H1 (cell line): ENCODE measurements around the gene TRPV6. TPM values are rescaled to one million over a fixed set of nuclear protein-coding genes. Genes with fewer than 3 reads are reported as not detected.

Experiments
- CTCF ChIA-PET: fragments of 300-600 bp; sonication (Branson Sonifier 250); formaldehyde crosslinking; loops from one replicate; lab custom pipeline; 2021; ENCODE audit not compliant: partially characterized antibody; lab: Charles Lee
- POLR2A ChIA-PET: fragments of 300-600 bp; sonication (Branson Sonifier 250); formaldehyde crosslinking; loops from one replicate; lab custom pipeline; 2021; ENCODE audit warnings: inconsistent platforms; ENCODE audit not compliant: partially characterized antibody; lab: Charles Lee
- DNase-seq, 2 experiments: peaks; one replicate each; pipeline versions ENCODE4 v3.0.0 to v3.0.0-alpha.2; 2010 to 2022; ENCODE audit warnings: low spot score in 2 of 2, low read depth in 1 of 2, mixed read lengths in 1 of 2
- FAIRE-seq: peaks from 2 replicates; lab custom pipeline; 2011; peaks lifted over from hg19 to GRCh38; lab: Jason Lieb, UNC
- H2AFZ ChIP-seq: 2 replicates; pipeline ENCODE4 v1.8.1; 2012; ENCODE audit warnings: low read length, inconsistent platforms
- H2AK5ac ChIP-seq: 2 replicates; pipeline ENCODE4 v1.6.1; 2013; ENCODE audit warnings: low read depth, low read length
- H2BK120ac ChIP-seq: replicated peaks from 2 replicates; pipeline ENCODE3; 2013; ENCODE audit warnings: low read depth, low read length, inconsistent platforms
- H2BK12ac ChIP-seq: 2 replicates; pipeline ENCODE4 v1.6.1; 2013; ENCODE audit warnings: low read depth, low read length
- H2BK15ac ChIP-seq: 2 replicates; pipeline ENCODE4 v1.6.1; 2013; ENCODE audit warnings: low read length
- H2BK20ac ChIP-seq: 2 replicates; pipeline ENCODE4 v1.6.1; 2013; ENCODE audit warnings: low read length
- H2BK5ac ChIP-seq: 2 replicates; pipeline ENCODE4 v1.6.1; 2013; ENCODE audit warnings: low read depth, low read length
- H3K14ac ChIP-seq: 2 replicates; pipeline ENCODE4 v1.6.1; 2013; ENCODE audit warnings: inconsistent platforms; ENCODE audit not compliant: insufficient read length
- H3K18ac ChIP-seq: 2 replicates; pipeline ENCODE4 v1.6.1; 2013; ENCODE audit warnings: low read length; ENCODE audit errors: extremely low read depth
- H3K23ac ChIP-seq: 2 replicates; pipeline ENCODE4 v1.6.1; 2013; ENCODE audit warnings: inconsistent platforms; ENCODE audit not compliant: insufficient read length
- H3K23me2 ChIP-seq: 2 replicates; pipeline ENCODE4 v1.6.1; 2013; ENCODE audit warnings: low read depth, low read length
- H3K27ac ChIP-seq: 2 replicates; pipeline ENCODE4 v1.6.1; 2011; ENCODE audit warnings: low read depth, low read length, inconsistent platforms
- H3K27me3 ChIP-seq, 4 experiments: replicated peaks in 1 of 4; 1 replicate in 1 of 4; 2 replicates in 3 of 4; pipeline versions ENCODE4 v1.6.1 to v1.8.1; 2011 to 2013; ENCODE audit warnings: low read length in 3 of 4, mild to moderate bottlenecking in 3 of 4, inconsistent platforms in 2 of 4, mixed read lengths in 2 of 4, moderate library complexity in 1 of 4; ENCODE audit not compliant: control insufficient read depth in 3 of 4, insufficient read depth in 3 of 4; ENCODE audit errors: extremely low read depth in 1 of 4
- H3K36me3 ChIP-seq, 4 experiments: 2 replicates each; pipeline versions ENCODE4 v1.6.1 to v1.8.1; 2011 to 2013; ENCODE audit warnings: mild to moderate bottlenecking in 4 of 4, low read length in 3 of 4, moderate library complexity in 2 of 4, control low read depth in 1 of 4, inconsistent platforms in 1 of 4; ENCODE audit not compliant: insufficient read depth in 4 of 4, control insufficient read depth in 2 of 4
- H3K4ac ChIP-seq: replicated peaks from 2 replicates; pipeline ENCODE3; 2013; ENCODE audit warnings: low read length, low read depth, mixed read lengths, inconsistent platforms; ENCODE audit not compliant: insufficient read length
- H3K4me1 ChIP-seq, 4 experiments: replicated peaks in 1 of 4; 1 replicate in 1 of 4; 2 replicates in 3 of 4; pipeline versions ENCODE4 v1.6.1 to v1.8.1; 2011 to 2013; ENCODE audit warnings: low read length in 3 of 4, inconsistent platforms in 2 of 4, mixed read lengths in 1 of 4; ENCODE audit not compliant: insufficient read depth in 4 of 4, control insufficient read depth in 3 of 4
- H3K4me2 ChIP-seq, 2 experiments: 2 replicates each; pipeline versions ENCODE4 v1.6.1 to v1.8.1; 2011 to 2013; ENCODE audit warnings: low read depth in 2 of 2, low read length in 2 of 2, control low read depth in 1 of 2, inconsistent platforms in 1 of 2, mild to moderate bottlenecking in 1 of 2; ENCODE audit not compliant: insufficient read depth in 1 of 2
- H3K4me3 ChIP-seq, 4 experiments: fragments of 200-600, 300-600 bp in 1 of 4; sonication (generic), shearing (Covaris generic), sonication (Bioruptor Twin) in 1 of 4; 2 replicates each; pipeline versions ENCODE4 v1.5.1 to v1.8.1; 2011 to 2016; ENCODE audit warnings: low read length in 4 of 4, low read depth in 3 of 4, control low read depth in 2 of 4, inconsistent platforms in 2 of 4, mild to moderate bottlenecking in 2 of 4, mixed read lengths in 1 of 4, moderate library complexity in 1 of 4; ENCODE audit not compliant: insufficient read depth in 2 of 4; ENCODE audit errors: extremely low read depth in 1 of 4
- H3K56ac ChIP-seq: replicated peaks from 2 replicates; pipeline ENCODE3; 2013; ENCODE audit warnings: low read depth, mild to moderate bottlenecking, mixed read lengths, low read length, inconsistent platforms; ENCODE audit not compliant: insufficient read length
- H3K79me1 ChIP-seq: 2 replicates; pipeline ENCODE4 v1.6.1; 2013; ENCODE audit warnings: low read depth, low read length, control low read depth
- H3K79me2 ChIP-seq, 2 experiments: 2 replicates each; pipeline versions ENCODE4 v1.6.1 to v1.8.1; 2012 to 2013; ENCODE audit warnings: low read length in 2 of 2, mild to moderate bottlenecking in 2 of 2, inconsistent platforms in 1 of 2; ENCODE audit not compliant: insufficient read depth in 2 of 2, control insufficient read depth in 1 of 2
- H3K9ac ChIP-seq, 4 experiments: replicated peaks in 1 of 4; 1 replicate in 1 of 4; 2 replicates in 3 of 4; pipeline versions ENCODE4 v1.6.1 to v1.8.1; 2011 to 2013; ENCODE audit warnings: low read depth in 3 of 4, low read length in 3 of 4, control low read depth in 2 of 4, mild to moderate bottlenecking in 2 of 4, moderate library complexity in 2 of 4, inconsistent platforms in 1 of 4; ENCODE audit errors: extremely low read depth in 1 of 4
- H3K9me3 ChIP-seq, 2 experiments: 2 replicates each; pipeline versions ENCODE4 v1.6.1 to v1.8.1; 2012 to 2013; ENCODE audit warnings: mild to moderate bottlenecking in 2 of 2, moderate library complexity in 2 of 2, control low read depth in 1 of 2, inconsistent platforms in 1 of 2, low read depth in 1 of 2, low read length in 1 of 2, mixed read lengths in 1 of 2; ENCODE audit not compliant: insufficient read depth in 2 of 2
- H4K20me1 ChIP-seq, 2 experiments: replicated peaks in 1 of 2; 2 replicates each; pipeline versions ENCODE3 to v1.8.1; 2011 to 2013; ENCODE audit warnings: inconsistent platforms in 2 of 2, low read length in 2 of 2, mild to moderate bottlenecking in 1 of 2; ENCODE audit not compliant: insufficient read depth in 2 of 2, control insufficient read depth in 1 of 2
- H4K5ac ChIP-seq: 2 replicates; pipeline ENCODE4 v1.6.1; 2013; ENCODE audit warnings: low read length, low read depth, mixed read lengths, inconsistent platforms; ENCODE audit not compliant: insufficient read length
- H4K8ac ChIP-seq: 2 replicates; pipeline ENCODE4 v1.8.0; 2013; ENCODE audit warnings: mild to moderate bottlenecking, moderate library complexity, low read length, inconsistent platforms; ENCODE audit not compliant: insufficient read depth; ENCODE audit errors: extremely low read depth
- H4K91ac ChIP-seq: replicated peaks from 2 replicates; pipeline ENCODE3; 2013; ENCODE audit warnings: low read length, mixed read lengths, inconsistent platforms; ENCODE audit not compliant: insufficient read length
- BCL11A ChIP-seq, 2 experiments: IDR thresholded peaks; one replicate each; pipeline ENCODE4 v1.6.1; 2011; ENCODE audit warnings: low read depth in 2 of 2, low read length in 2 of 2, mild to moderate bottlenecking in 2 of 2
- KDM4A ChIP-seq: IDR thresholded peaks from one replicate; pipeline ENCODE4 v1.7.1; 2012; ENCODE audit warnings: low read depth, mild to moderate bottlenecking, moderate library complexity, low read length, inconsistent platforms; ENCODE audit not compliant: severe bottlenecking
- RFX5 ChIP-seq: IDR thresholded peaks from 2 replicates; pipeline ENCODE4 v1.6.1; 2011; ENCODE audit warnings: low read depth, low read length, improper control_type of control experiment, borderline replicate concordance
- SAP30 ChIP-seq: fragments of 300-600 bp; sonication (generic); IDR thresholded peaks from 2 replicates; pipeline ENCODE4 v1.7.1; 2012; ENCODE audit warnings: low read length, moderate library complexity, mild to moderate bottlenecking, inconsistent platforms; ENCODE audit not compliant: insufficient read depth, insufficient replicate concordance
- SUZ12 ChIP-seq: fragments of 200-600 bp; sonication (generic); IDR thresholded peaks from 2 replicates; pipeline ENCODE4 v1.6.1; 2012; ENCODE audit warnings: mild to moderate bottlenecking, inconsistent platforms, low read length, moderate library complexity, mixed read lengths
- WGBS, 2 experiments: shearing (Covaris generic) in 1 of 2; methylation state at CpG; one replicate each; pipeline versions ENCODE4 v1.1.6 to v1.1.7; 2013 to 2015; ENCODE audit warnings: low lambda C conversion rate in 2 of 2, mixed read lengths in 2 of 2, inconsistent platforms in 1 of 2, low coverage in 1 of 2, missing lambda C conversion rate in 1 of 2; ENCODE audit not compliant: insufficient replicate concordance in 2 of 2, insufficient coverage in 1 of 2, insufficient read length in 1 of 2; ENCODE audit errors: extremely low coverage in 1 of 2, missing lambda C conversion rate in 1 of 2; 5-methylcytosine and 5-hydroxymethylcytosine counted together
- polyA plus RNA-seq, 7 experiments: library from polyadenylated mRNA; depleted of rRNA in 3 of 7; stranded (reverse) in 5 of 7; unstranded in 2 of 7; fragments of >200 nt in 5 of 7; fragments of 200-250 nt in 2 of 7; gene quantifications; 1 replicate in 5 of 7; 2 replicates in 1 of 7; 4 replicates in 1 of 7; pipeline versions ENCODE4 v1.2.1 to v1.2.3, GENCODE V29; 2011 to 2013; ENCODE audit warnings: missing spikeins in 2 of 7, mixed read lengths in 2 of 7
- total RNA-seq: library from RNA; stranded (reverse); fragmentation: NEBNext Ultra II Directional; extraction: Animal tissue kit (Norgen Biotek cat#: 25700); gene quantifications from 2 replicates; pipeline ENCODE4 v1.2.1, GENCODE V29; 2021
- TF ChIP-seq, protein P1 (sequence below): IDR thresholded peaks from 2 replicates; pipeline ENCODE4 v1.6.1; 2011; ENCODE audit warnings: low read depth, mild to moderate bottlenecking, low read length; ENCODE audit not compliant: insufficient read depth
- TF ChIP-seq, protein P2 (sequence below), 3 experiments: IDR thresholded peaks; 1 replicate in 2 of 3; 2 replicates in 1 of 3; pipeline versions ENCODE4 v1.5.1 to v1.6.1; 2011; ENCODE audit warnings: low read length in 3 of 3, mild to moderate bottlenecking in 3 of 3, inconsistent platforms in 2 of 3, low read depth in 1 of 3, moderate library complexity in 1 of 3; ENCODE audit not compliant: insufficient read depth in 1 of 3; ENCODE audit errors: control extremely low read depth in 1 of 3
- TF ChIP-seq, protein P3 (sequence below): IDR thresholded peaks from 2 replicates; pipeline ENCODE4 v1.6.1; 2012; ENCODE audit warnings: inconsistent platforms

TRPV6 gene
- total and polyA plus RNA-seq, 2 of the 8 experiments (the other 6 are each of a cell fraction or from before 2014, with no cell fraction given) = 0.52 to 1.1 TPM

DNA sequence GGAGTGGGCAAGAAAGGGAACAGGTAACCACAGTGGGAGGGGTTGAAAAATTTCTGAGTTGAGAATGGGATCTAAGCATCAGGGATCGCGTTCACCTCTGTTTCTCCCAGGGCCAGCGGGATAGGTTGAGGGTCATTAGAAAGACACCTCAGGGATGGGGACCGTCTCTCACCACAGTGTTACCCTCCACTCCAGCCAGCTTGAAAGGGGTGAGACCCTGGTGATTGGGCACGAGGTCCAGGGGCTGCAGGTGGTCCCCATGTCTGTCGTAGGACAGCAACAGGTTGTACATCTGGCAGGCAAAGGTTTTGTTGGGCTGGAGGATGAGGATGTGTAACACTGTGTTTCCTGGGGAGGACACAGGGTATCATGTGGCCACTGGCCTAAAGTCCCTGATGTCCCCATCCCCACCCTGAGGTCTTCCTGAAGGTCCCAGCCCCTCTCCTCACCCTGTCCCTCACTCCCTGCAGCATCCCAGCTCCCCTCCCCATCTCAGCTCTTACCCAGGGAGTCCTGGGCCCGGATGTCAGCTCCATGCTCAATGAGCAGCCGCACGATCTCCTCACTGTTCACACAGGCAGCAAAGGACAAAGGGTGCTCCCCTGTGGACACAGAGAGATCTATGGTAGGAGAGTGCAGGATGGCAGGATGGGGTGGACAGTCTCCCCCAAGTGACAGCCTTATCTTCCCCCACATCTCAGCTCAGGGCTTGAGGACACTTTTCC, 9.1 kb downstream of the TRPV6 start:
- H4K8ac ChIP-seq = no peak overlapping the region
- no peak overlapping the region for H2BK5ac ChIP-seq
- no peak overlapping the region for H2BK120ac ChIP-seq
- no peak overlapping the region for H3K23ac ChIP-seq
- H2BK12ac ChIP-seq = no peak overlapping the region
- no peak overlapping the region for H2BK15ac ChIP-seq
- no peaks in the 10 kb centered on the region for H3K36me3 ChIP-seq
- FAIRE-seq = no peak
- H3K56ac ChIP-seq = no peak overlapping the region
- H3K27ac ChIP-seq = no peak overlapping the region
- H3K9me3 ChIP-seq = no peaks in the 10 kb centered on the region
- ChIA-PET CTCF (interaction anchor here (0.6 to 13.9 kb wide), 8 partner anchors 11 to 370 kb away, joined by 3 to 332 read pairs (median 4); no protein-coding TSS in a partner anchor), POLR2A (interaction anchor here (0.6 kb wide), 1 partner anchor 49 kb away, joined by 3 read pairs; no protein-coding TSS in a partner anchor)
- H3K23me2 ChIP-seq = no peaks in the 10 kb centered on the region
- H3K9ac ChIP-seq = no peak overlapping the region
- no peak overlapping the region for H3K4me2 ChIP-seq
- no peaks in the 10 kb centered on the region for H3K79me2 ChIP-seq
- DNase-seq = no peak
- no peak overlapping the region for H3K4ac ChIP-seq
- H3K4me3 ChIP-seq = no peak overlapping the region
- no peak overlapping the region for H2AFZ ChIP-seq
- H3K18ac ChIP-seq = no peak overlapping the region
- H3K79me1 ChIP-seq = no peaks in the 10 kb centered on the region
- no peak overlapping the region for H2BK20ac ChIP-seq
- no peak overlapping the region for H4K91ac ChIP-seq
- no peaks in the 10 kb centered on the region; a peak in 1 of 7 replicates for H3K4me1 ChIP-seq
- H3K27me3 ChIP-seq = peaks cover 0 to 2% (median 0%) of the 10 kb centered on the region in 4 experiments; a peak in 1 of 7 replicates
- 95% methylated on average over 9 of the region's 9 CpGs; no CpG with 5 or more reads in 1 of the 2 experiments for WGBS, 2 experiments
- H3K14ac ChIP-seq = no peak overlapping the region
- no peak overlapping the region for H2AK5ac ChIP-seq
- H4K5ac ChIP-seq = no peak overlapping the region
- no peaks in the 10 kb centered on the region for H4K20me1 ChIP-seq
- TF ChIP-seq, protein P1, sequence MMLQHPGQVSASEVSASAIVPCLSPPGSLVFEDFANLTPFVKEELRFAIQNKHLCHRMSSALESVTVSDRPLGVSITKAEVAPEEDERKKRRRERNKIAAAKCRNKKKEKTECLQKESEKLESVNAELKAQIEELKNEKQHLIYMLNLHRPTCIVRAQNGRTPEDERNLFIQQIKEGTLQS = no peak
- TF ChIP-seq, protein P2, sequence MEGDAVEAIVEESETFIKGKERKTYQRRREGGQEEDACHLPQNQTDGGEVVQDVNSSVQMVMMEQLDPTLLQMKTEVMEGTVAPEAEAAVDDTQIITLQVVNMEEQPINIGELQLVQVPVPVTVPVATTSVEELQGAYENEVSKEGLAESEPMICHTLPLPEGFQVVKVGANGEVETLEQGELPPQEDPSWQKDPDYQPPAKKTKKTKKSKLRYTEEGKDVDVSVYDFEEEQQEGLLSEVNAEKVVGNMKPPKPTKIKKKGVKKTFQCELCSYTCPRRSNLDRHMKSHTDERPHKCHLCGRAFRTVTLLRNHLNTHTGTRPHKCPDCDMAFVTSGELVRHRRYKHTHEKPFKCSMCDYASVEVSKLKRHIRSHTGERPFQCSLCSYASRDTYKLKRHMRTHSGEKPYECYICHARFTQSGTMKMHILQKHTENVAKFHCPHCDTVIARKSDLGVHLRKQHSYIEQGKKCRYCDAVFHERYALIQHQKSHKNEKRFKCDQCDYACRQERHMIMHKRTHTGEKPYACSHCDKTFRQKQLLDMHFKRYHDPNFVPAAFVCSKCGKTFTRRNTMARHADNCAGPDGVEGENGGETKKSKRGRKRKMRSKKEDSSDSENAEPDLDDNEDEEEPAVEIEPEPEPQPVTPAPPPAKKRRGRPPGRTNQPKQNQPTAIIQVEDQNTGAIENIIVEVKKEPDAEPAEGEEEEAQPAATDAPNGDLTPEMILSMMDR (IDR thresholded peaks at IDR 0.05; ENCODE audit: control extremely low read depth in 1 of 3, insufficient read depth in 1 of 3, low read depth in 1 of 3, low read length in 3 of 3) = no peak
- TF ChIP-seq KDM4A (no peak), SUZ12 (no peak), BCL11A (IDR thresholded peaks at IDR 0.05; ENCODE audit: low read depth in 2 of 2, low read length in 2 of 2) (no peak), RFX5 (no peak), SAP30 (no peak)
- TF ChIP-seq, protein P3, sequence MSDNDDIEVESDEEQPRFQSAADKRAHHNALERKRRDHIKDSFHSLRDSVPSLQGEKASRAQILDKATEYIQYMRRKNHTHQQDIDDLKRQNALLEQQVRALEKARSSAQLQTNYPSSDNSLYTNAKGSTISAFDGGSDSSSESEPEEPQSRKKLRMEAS = no peak
